HG02981 (cell line): Measurements from ENCODE around the gene MED25.

Experiments used
- ATAC-seq: cut with Tn5 transposase; IDR thresholded peaks from one replicate; pipeline ENCODE4 v1.9.1; 2021; ENCODE audit warnings: mild to moderate bottlenecking, moderate library complexity; ENCODE audit not compliant: unreplicated experiment

The MED25 gene

GRCh38 chr19:49883094-49883493 lies 65.0 kb downstream of the MED25 start:
- ATAC-seq: no peak

- ATAC-seq: no peak
Measured at GRCh38 chr19:49884109-49884508, 66.0 kb downstream of the MED25 start.

- ATAC-seq: no peak
Measured at GRCh38 chr19:49884760-49885159, 66.7 kb downstream of the MED25 start.
